ENCODE data around the gene NAT8. TPM values are rescaled to one million over a fixed set of nuclear protein-coding genes. Genes with fewer than 3 reads are reported as not detected.
A peak's percentile ranks its signal among the peaks of the same experiment; 100 is the strongest.
"Not testable (repeated sequence)": the region's sequence is repeated elsewhere in the genome, so short reads cannot be mapped to it uniquely, and the experiment has no call there.

NAT8 gene, protein sequence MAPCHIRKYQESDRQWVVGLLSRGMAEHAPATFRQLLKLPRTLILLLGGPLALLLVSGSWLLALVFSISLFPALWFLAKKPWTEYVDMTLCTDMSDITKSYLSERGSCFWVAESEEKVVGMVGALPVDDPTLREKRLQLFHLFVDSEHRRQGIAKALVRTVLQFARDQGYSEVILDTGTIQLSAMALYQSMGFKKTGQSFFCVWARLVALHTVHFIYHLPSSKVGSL
- total RNA-seq: not detected

DNA sequence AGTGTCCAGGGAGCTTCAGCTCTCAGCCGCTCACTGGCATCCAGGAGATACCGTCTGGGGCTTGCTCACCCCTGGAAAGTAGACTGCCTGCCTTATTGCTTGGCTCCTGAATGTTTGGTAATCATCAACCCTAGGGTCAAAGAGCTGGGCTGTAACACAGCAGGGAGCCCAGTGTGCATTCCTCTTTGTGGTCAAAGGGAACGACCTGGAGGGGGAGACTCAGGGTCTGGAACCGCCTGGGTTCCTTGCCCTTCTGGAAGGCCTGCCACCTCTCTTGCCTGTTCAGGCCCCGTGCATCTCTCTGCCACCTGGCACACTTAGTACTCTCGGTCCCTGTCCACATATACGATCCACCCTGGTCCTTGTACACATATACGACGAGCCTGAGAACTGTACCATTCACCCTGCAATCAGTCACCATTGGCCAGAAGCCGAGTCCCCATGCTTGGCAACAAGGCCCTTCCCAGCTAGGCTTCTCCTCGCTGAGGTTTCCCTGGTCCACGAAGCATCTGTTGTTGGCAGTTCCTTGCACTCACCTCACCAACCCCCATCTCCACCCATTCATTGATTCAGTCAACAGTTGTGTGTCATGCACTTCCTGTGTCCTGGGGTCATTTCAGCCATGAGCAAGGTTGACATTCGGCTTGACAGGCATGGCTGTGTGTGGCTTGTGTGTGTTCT lies at the start of gene NAT8:
NAT8 (minus strand) TSS at position 85 of the 681 bp plus-strand sequence. CDS start 794 bp downstream, outside the sequence.
- DNase-seq: no peak
- H3K9me3 Mint-ChIP-seq (ENCODE audit: low read depth): peaks cover 6% of the 10 kb centered on the region
- H3K4me3 Mint-ChIP-seq: no peak within 1 kb of the TSS
- H3K27ac Mint-ChIP-seq: no peak within 1 kb of the TSS
- H3K36me3 Mint-ChIP-seq (ENCODE audit: low read depth): peaks cover 2% of the 10 kb centered on the region
- no peaks in the 10 kb centered on the region for H3K4me1 Mint-ChIP-seq
- ChIA-PET POLR2A (no interaction called here), CTCF (no interaction called here)
- intact Hi-C loops (cut with DNase I, micrococcal nuclease): no loop called here
- no peak for ATAC-seq
- H3K27me3 Mint-ChIP-seq: peaks cover 14% of the 10 kb centered on the region

DNA sequence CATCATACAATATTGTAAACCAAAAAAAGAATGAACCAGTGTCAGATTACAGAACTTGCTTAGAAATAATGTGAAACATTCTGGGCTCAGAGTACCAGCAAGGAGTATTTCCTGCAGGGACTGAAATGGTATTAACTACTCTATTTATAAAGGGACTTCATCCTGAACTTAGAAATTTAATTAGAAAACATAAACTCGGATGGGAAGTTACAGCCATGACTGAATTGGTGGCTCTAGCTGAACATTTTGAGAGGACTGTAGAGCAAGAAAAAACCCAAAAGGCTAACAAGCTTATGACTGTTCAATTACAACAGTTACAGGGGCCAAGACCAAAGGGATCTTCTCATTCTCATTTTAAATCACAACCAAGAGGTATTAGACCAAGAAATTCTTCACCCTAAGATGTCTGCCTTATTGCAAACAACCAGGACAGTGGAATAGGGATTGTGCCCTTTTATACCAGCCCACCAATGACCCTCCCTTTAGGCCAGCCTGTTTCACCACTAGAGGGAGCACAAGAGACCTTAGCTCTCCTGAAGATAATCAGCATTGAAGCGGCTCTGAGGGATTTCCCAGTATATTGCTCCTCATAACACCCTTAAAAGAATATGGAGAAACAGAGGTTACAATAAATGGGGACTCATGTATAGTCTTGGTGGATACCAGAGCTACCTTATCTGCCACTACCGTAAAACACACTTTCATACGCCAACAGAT lies 48.3 kb upstream of the NAT8 start:
- peak; percentile 90 for ATAC-seq
- H3K4me1 Mint-ChIP-seq; H3K9me3 Mint-ChIP-seq (ENCODE audit: low read depth); H3K27ac Mint-ChIP-seq; H3K27me3 Mint-ChIP-seq; H3K36me3 Mint-ChIP-seq (ENCODE audit: low read depth); intact Hi-C loops (cut with DNase I, micrococcal nuclease); H3K4me3 Mint-ChIP-seq: not testable (repeated sequence)
- ChIA-PET POLR2A (interaction anchor here (0.7 kb wide), 1 partner anchor 15 kb away, joined by 4 read pairs; no protein-coding TSS in a partner anchor), CTCF (interaction anchor here (0.6 to 2.5 kb wide), 5 partner anchors 10 to 41 kb away, joined by 3 to 15 read pairs (median 6); no protein-coding TSS in a partner anchor)
- peak; percentile 45 for DNase-seq

DNA sequence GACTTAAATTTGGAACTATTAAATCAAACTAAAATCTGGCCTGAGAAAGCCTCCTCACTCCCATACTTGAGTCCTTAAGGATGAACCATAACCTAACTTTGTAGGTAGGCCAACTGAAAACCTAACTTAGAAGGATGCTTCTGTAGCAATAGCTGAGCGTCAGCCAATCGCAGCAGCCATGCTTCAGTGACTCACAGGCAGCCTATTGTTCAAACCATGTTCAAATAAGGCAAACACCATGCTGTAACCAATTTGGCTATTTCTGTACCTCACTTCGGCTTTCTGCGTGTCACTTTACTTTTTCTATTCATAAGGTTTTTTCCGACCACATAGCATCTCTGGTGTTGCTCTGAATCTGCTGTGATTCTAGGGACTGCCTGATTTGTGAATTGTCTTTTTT lies 46.3 kb upstream of the NAT8 start:
- H3K27me3 Mint-ChIP-seq; DNase-seq; H3K36me3 Mint-ChIP-seq (ENCODE audit: low read depth); POLR2A ChIA-PET; H3K4me3 Mint-ChIP-seq; ATAC-seq; H3K27ac Mint-ChIP-seq; H3K9me3 Mint-ChIP-seq (ENCODE audit: low read depth); H3K4me1 Mint-ChIP-seq: not testable (repeated sequence)
- intact Hi-C loops (cut with DNase I, micrococcal nuclease): loop anchor here in 1 of 2 experiments (10.0 kb wide), 1 partner anchor 206 kb away; the partner anchor contains the start of gene ACTG2
- CTCF ChIA-PET: interaction anchor here (0.8 to 1.3 kb wide), 2 partner anchors 9 to 56 kb away, joined by 4 to 5 read pairs; no protein-coding TSS in a partner anchor

DNA sequence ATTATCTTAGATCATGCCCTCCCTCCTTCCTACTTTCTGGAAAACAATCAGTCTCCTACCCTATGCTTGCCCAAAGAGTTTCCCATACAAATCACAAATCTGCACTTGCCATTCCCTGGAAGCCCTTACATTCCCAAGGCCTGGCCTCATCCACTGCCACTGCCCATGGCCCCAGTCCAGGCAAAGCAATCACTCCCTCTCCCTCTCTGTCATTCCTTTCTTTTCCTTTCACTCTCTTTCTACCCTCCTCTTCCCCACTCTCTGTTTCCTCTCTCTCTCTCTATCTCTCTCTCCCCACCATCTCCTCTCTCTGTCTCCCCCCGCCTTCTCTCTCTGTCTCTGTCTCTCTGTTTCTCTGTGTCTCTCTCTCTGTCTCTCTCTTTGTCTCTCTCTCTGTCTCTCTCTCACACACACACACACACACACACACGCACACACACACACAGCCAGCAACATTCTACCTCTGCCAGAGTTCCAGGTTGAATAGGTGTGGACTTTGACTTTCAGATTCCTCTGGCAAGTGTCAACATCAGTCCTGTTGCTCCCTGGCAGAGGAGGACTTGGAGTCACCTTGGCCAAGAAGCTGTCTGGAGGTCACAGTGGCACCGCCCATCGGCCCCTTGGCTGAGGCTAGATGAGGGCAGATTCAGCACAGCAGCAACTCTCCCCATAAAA lies 43.7 kb upstream of the NAT8 start:
- H3K4me1 Mint-ChIP-seq: no peaks in the 10 kb centered on the region
- no peaks in the 10 kb centered on the region for H3K36me3 Mint-ChIP-seq (ENCODE audit: low read depth)
- CTCF ChIA-PET: no interaction called here
- ATAC-seq (no peak), DNase-seq (no peak)
- no peaks in the 10 kb centered on the region for H3K27me3 Mint-ChIP-seq
- intact Hi-C loops (cut with DNase I, micrococcal nuclease): loop anchor here in 1 of 2 experiments (10.0 kb wide), 1 partner anchor 209 kb away; the partner anchor contains the start of gene ACTG2
- H3K27ac Mint-ChIP-seq: no peak overlapping the region
- no peak overlapping the region for H3K4me3 Mint-ChIP-seq
- peaks cover 4% of the 10 kb centered on the region for H3K9me3 Mint-ChIP-seq (ENCODE audit: low read depth)
- POLR2A ChIA-PET: no interaction called here

DNA sequence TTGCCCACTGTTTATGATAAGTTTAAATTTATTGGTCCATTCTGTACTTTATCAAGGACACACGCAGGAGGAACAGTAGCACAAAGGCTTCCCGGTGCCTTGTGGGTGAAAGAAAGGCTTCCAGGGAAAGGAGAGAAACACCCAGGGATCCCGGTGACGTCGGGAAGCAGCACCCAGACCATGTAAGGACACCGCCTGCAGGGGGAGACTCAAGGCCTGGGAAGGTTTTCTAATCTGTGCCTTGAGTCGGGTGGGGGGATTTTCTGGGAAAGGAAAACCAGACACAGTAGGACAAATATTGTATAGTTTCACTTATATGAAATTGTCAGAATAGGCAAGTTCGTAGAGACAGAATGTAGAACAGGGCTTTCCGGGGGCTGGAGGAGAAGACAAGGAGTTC lies 42.7 kb upstream of the NAT8 start:
- H3K9me3 Mint-ChIP-seq (ENCODE audit: low read depth); POLR2A ChIA-PET; H3K36me3 Mint-ChIP-seq (ENCODE audit: low read depth); H3K4me3 Mint-ChIP-seq; DNase-seq; H3K27ac Mint-ChIP-seq; H3K4me1 Mint-ChIP-seq; H3K27me3 Mint-ChIP-seq; ATAC-seq; CTCF ChIA-PET: not testable (repeated sequence)
- intact Hi-C loops (cut with DNase I, micrococcal nuclease): loop anchor here in 1 of 2 experiments (10.0 kb wide), 1 partner anchor 210 kb away; the partner anchor contains the start of gene ACTG2

DNA sequence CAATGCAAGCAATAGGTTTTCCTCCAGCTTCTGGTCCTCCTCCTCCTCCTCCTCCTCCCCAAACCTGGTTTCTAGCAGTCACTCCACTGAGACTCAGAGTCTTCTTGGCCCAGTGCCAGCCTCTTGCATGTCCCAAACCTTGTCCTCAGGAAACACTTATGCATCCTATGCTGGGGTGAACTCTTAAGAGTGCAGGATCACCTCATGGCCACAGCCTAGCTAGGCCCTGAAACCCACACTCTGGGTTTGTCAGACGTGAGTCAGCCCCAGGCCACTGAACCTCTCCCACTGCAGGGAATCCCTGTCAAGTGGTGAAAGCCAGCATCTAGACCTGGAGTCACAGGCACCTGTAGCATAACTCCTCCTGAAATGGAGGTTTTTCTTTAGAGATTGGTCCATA lies 42.1 kb upstream of the NAT8 start:
- H3K4me3 Mint-ChIP-seq; CTCF ChIA-PET; H3K27me3 Mint-ChIP-seq; POLR2A ChIA-PET; H3K36me3 Mint-ChIP-seq (ENCODE audit: low read depth); H3K4me1 Mint-ChIP-seq; H3K9me3 Mint-ChIP-seq (ENCODE audit: low read depth); H3K27ac Mint-ChIP-seq: not testable (repeated sequence)
- DNase-seq: peak; percentile 13
- peak; percentile 44 for ATAC-seq
- intact Hi-C loops (cut with DNase I, micrococcal nuclease): loop anchor here in 1 of 2 experiments (10.0 kb wide), 1 partner anchor 210 kb away; the partner anchor contains the start of gene ACTG2

DNA sequence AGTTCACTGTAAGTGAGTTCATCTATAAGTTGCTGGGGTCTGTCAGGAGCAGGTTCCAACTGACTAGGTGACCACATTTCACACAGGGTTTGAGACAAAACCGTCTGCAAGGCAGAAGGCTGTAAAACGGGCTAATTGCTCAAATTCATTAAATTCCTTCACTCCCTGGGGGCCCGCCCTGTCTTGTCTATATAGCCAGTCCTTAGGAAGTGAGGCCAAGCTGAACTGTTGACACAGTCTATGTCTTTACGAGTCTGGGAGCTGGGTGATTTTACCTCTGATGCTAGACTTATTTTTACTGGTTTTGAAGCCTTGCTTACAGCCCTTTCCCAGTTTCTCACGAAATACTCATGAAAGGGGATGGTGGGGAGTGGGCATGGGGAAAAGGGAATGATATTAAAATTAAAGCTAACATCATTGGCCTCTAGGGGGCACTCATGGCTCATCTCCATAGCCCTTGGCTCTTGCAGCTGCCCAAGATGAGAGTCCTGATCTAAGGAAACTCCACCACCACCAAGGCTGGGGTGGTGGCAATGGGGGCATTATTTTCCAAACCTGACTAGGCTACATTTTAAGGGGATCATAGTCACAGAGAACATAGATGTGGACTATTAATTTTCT lies 37.8 kb upstream of the NAT8 start:
- H3K9me3 Mint-ChIP-seq (ENCODE audit: low read depth); H3K4me1 Mint-ChIP-seq; H3K27ac Mint-ChIP-seq; H3K27me3 Mint-ChIP-seq; H3K4me3 Mint-ChIP-seq; POLR2A ChIA-PET; H3K36me3 Mint-ChIP-seq (ENCODE audit: low read depth): not testable (repeated sequence)
- intact Hi-C loops (cut with DNase I, micrococcal nuclease): loop anchor here in 1 of 2 experiments (10.0 kb wide), 1 partner anchor 215 kb away; the partner anchor contains the start of gene ACTG2
- DNase-seq: peak; percentile 55
- CTCF ChIA-PET: interaction anchor here (0.9 to 3.9 kb wide), 10 partner anchors 9 to 721 kb away, joined by 3 to 15 read pairs (median 4); no protein-coding TSS in a partner anchor
- ATAC-seq: peak; percentile 33

DNA sequence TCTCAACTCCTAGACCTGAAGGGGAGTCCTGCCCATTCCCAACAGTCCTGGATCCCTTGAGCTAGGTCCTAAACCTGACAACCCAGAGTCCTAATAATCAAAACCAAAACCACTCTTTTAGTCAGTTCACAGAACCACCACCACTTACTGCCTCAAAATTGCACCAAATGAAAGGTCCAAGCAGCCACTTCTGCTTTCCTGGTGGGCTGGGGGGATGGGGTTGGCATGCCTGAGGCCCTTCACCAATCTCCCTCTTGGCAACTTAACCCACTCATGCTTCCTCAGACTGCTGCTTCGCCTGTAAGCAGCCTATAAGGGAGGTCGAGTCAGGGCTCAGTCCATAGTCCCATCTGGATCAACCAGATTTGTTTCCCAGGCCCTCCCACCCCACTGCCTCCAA lies 37.0 kb upstream of the NAT8 start:
- intact Hi-C loops (cut with DNase I, micrococcal nuclease); POLR2A ChIA-PET; H3K4me1 Mint-ChIP-seq; H3K9me3 Mint-ChIP-seq (ENCODE audit: low read depth); H3K36me3 Mint-ChIP-seq (ENCODE audit: low read depth); H3K27me3 Mint-ChIP-seq; H3K27ac Mint-ChIP-seq; ATAC-seq; DNase-seq; H3K4me3 Mint-ChIP-seq: not testable (repeated sequence)
- CTCF ChIA-PET: interaction anchor here (1.2 to 3.9 kb wide), 3 partner anchors 11 to 721 kb away, joined by 3 to 15 read pairs (median 4); no protein-coding TSS in a partner anchor

DNA sequence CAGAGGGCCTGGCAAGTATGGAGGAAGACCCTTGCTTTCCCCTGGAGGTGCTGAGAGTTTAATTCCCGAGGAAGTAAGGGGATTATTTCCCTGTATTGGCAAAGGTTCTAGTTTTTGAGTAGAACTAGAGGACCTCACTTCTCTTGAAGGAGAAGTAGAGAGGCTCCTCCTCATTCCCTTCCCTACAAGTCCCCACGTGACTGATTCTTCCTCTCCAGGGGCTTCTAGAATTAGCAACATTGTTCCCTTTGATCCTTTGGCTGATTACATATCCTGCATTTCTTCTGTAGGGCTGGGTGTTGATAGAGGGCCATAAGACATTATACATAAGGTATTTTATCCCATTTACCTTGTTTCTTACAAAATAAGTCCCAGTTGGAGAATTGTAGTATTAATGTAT lies 35.8 kb upstream of the NAT8 start:
- H3K27me3 Mint-ChIP-seq; intact Hi-C loops (cut with DNase I, micrococcal nuclease); H3K36me3 Mint-ChIP-seq (ENCODE audit: low read depth); POLR2A ChIA-PET; H3K9me3 Mint-ChIP-seq (ENCODE audit: low read depth); H3K4me3 Mint-ChIP-seq; H3K4me1 Mint-ChIP-seq; DNase-seq; H3K27ac Mint-ChIP-seq; ATAC-seq: not testable (repeated sequence)
- CTCF ChIA-PET: interaction anchor here (3.9 kb wide), 1 partner anchor 12 kb away, joined by 15 read pairs; no protein-coding TSS in a partner anchor

DNA sequence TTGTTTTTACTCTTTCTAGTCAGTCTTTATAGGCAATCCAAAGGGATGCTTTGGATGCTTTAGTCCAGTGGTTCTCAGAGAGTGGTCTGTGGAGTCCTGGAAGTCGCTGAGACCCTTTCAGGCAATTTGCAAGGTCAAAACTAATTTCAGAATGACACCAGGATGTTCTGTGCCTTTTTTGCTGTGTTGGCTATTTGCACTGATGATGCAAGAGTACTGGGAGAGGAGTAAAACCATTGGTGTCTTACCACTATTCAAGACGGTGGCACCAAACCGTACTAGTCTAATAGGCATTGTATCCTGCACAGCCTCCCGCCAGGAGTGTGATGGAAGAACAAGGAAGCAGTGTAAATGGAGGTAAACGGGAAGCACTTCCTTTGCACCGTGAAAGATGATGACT lies 34.0 kb upstream of the NAT8 start:
- H3K27ac Mint-ChIP-seq; H3K36me3 Mint-ChIP-seq (ENCODE audit: low read depth); ATAC-seq; H3K27me3 Mint-ChIP-seq; H3K4me3 Mint-ChIP-seq; H3K9me3 Mint-ChIP-seq (ENCODE audit: low read depth); H3K4me1 Mint-ChIP-seq; POLR2A ChIA-PET; DNase-seq; intact Hi-C loops (cut with DNase I, micrococcal nuclease); CTCF ChIA-PET: not testable (repeated sequence)

DNA sequence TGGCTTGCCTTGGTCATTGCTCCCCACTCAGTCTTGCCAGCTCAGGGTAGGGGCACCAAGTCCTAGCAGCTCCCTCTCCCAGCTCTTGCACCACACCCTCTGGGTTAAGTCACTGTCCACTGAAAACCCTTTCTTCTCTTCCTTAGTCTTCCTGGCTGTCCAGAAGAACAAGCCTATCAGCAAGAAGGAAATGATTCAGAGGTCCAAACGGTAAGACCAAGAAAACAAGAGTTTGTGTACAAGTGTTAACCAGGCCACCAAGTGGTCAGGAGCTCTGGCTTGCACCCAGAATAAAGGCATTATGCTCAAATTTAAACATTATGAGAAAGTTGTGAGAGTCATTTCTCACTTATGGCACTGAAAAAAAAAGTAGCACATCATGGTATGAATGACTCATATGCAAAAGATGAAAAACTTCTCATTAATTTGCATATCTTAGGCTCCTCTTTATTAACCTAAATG lies 32.5 kb upstream of the NAT8 start:
- intact Hi-C loops (cut with DNase I, micrococcal nuclease); H3K36me3 Mint-ChIP-seq (ENCODE audit: low read depth); H3K9me3 Mint-ChIP-seq (ENCODE audit: low read depth); H3K27me3 Mint-ChIP-seq; H3K4me1 Mint-ChIP-seq; POLR2A ChIA-PET; H3K4me3 Mint-ChIP-seq: not testable (repeated sequence)
- ATAC-seq (peak; percentile 61), DNase-seq (peak; percentile 17)
- peak overlapping the region; percentile 31 for H3K27ac Mint-ChIP-seq
- CTCF ChIA-PET: interaction anchor here (1.4 kb wide), 1 partner anchor 15 kb away, joined by 7 read pairs; no protein-coding TSS in a partner anchor
